HG03060 (cell line): ENCODE data around the gene QDPR.
A peak's percentile ranks its signal among the peaks of the same experiment; 100 is the strongest.
"Not testable (repeated sequence)": the region's sequence is repeated elsewhere in the genome, so short reads cannot be mapped to it uniquely, and the experiment has no call there.

ENCODE experiments used
- ATAC-seq: cut with Tn5 transposase; IDR thresholded peaks from one replicate; pipeline ENCODE4 v1.9.1; 2021; ENCODE audit warnings: low read depth, moderate number of reproducible peaks; ENCODE audit not compliant: unreplicated experiment

The QDPR gene

DNA sequence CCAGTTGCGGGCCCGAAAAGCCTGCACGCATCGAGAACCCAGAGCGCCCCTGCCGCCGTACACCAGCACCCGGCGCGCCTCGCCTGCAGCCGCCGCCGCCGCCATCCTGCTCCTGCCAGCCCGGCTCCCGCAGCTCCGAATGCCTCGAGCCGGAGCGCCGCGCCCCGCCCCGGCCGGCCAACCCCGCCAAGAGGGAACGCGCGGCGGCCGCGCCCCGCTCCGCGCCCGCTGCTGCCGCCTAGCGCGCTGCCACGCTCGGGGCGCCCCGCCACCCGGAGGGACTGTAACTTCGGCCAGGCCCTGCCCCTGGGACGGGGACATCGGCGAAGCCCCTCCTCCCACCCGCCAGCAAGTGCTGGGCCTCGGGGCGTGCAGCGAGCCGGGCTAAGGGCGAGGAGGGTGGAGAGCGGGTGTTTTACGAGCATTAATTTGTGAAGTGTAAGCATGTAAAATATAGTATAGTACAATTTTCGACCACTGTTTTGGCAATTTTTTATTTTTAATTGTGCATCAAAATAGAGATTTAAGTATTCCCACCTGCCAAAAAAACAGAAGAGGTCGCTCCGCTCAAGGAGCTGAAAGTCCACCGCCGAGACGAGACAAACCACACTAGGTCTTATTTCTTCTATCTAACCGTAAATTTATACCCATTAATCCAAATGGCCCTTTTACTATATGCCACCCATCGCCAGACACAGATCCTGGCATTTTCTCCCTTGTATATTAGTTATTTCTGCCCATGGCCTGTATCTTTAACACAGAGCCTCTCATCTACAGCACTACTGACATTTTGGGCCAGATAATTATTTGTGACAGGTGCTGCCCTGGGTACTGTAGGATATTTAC is at the start of gene QDPR:
TSS of gene QDPR (minus strand) at position 141 of the 846 bp plus-strand sequence. CDS start at position 105, 36 bp downstream.
- peak; percentile 85 for ATAC-seq

DNA sequence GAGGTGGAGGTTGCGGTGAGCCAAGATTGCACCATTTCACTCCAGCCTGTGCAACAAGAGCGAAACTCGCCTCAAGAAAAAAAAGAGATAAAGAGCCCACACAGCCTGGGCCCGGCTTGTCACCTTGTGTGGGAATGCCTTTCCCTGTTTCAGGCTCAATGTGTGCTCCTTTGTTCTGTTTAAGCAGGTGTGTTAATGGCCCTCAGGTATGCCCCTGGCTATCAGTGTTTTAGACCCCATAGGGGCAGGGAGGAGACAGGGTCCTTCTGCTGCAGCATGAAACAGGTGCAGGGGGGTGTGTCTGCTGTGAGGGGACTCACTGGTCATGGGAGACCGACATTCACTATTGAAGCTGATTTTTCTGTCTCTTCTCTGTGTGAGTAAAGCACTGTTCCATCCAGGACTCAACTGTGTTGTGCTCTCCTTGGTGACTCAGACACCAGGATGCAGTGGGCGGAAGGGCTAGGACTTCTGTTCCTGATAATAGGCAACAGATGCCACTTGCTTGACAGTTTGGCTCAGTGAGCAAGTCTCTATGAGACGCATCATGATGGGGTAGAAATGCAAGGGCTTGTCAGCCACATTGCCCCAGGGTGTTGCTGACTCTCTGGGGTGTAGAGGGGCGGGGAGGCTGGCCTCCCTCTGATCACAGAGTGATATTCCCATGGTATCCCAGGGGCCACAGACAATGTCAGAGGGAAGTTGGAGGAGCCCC is 49.5 kb upstream of the QDPR start:
- no peak for ATAC-seq

DNA sequence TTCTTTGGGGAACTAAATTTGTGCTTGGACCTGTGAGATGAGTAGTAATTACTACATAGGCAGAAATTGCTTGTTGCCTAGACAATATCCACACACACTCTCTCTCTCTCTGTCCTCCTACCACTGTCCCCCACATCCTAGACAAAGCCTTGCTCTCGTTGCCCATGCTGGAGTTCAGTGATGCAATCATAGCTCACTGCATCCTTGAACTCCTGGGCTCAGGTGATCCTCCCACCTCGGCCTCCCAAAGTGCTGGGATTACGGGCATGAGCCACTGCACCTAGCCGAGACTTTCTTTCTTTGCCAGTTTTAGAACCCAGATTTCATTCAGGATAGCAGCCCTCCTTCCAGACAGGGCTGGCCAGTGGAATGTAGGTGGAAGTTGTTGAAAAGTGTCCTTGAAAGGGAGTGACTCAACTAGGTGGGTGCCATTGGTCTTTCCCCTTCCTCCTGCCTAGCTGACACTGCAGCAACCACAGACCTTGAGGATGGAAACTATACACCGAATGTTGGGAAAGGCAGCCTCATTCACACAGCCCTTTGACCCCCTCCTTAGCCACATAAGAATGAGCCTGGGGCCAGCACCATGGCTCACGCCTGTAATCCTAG is 48.3 kb upstream of the QDPR start:
- ATAC-seq: no peak

DNA sequence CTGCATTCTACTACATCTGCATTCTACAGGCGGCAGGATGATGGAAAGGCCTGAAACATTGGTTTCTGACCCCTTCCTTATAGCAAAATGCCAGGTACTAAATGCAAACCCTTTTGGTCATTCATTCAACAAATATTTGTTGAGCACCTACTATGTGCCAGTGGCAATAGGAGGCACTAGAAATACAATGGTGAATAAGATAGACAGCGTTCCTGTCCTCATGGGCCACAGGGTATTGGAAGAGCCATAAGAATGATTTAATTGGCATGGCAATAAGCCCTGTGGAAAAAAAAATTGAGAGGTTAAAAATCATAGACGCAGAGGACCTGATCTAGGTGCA is 47.8 kb upstream of the QDPR start:
- ATAC-seq: no peak

DNA sequence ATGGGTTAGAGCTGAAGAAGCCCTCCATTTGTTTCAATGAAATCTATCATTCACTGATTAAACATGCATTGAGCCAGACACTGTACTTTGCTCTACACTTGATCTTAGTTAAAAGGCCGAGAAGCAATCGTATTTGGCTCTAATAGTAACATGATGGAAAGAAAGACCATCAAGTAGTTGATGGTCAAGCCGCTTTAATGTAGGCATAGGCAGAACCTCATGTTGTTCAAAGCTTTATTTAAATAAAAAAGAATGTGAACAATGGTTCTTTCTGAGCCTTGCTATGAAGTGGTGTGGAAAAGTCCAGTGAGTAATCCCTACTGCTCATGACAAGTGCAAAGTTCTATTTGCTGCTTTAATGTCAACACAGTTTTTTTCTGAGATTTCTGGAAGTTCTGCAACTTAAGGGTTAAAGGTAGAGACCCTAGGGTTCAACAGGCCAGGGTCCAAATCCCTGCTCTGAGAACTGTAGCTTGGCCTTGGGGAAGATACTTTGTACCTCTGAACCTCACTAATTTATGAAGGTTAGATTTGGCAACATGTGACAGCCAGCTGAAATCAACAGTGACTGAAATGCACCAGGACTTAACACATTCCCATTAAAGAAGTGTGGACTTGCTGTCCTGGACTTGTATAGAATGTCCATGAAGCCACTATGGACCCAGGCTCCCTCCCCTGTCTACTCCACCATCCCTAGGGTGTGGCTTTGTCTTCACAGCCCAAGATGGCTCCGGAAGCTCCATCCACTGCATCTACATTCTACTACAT is 47.2 kb upstream of the QDPR start:
- ATAC-seq: no peak

DNA sequence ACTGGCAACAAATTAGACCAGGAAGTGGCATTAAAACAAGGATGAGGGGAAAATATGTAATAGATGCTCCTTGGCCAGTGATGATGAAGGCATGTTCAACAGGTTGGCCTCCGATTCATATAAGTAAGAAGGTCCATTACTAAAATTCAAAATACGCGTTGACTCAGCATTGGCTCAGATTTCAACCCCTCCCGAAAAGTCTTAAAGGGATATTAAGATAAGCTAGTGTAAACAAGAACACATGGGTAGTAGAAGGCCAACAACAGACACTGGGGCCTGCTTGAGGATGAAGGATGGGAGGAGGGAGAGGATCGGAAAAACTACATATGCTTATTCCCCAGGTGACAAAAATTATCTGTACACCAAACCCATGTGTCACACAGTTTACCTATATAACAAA is 46.0 kb upstream of the QDPR start:
- ATAC-seq: no peak

DNA sequence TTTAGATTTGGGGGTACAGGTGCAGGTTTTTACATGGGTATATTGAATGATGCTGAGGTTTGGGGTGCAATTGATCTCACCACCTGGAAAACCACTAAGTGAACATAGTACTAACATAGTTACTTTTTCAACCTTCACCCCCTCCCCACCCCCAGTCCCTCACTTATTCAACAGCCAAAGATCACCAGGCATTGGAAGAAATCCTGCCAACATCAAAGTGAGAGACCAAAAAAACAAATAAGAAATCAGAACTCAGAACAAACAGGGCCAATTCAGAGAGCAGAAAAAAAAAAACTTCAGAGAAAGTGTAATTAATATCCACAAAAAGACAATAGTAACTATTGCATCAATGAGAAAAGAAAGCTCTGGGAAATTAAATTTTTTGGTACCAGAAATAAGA is 44.6 kb upstream of the QDPR start:
- ATAC-seq: no peak

DNA sequence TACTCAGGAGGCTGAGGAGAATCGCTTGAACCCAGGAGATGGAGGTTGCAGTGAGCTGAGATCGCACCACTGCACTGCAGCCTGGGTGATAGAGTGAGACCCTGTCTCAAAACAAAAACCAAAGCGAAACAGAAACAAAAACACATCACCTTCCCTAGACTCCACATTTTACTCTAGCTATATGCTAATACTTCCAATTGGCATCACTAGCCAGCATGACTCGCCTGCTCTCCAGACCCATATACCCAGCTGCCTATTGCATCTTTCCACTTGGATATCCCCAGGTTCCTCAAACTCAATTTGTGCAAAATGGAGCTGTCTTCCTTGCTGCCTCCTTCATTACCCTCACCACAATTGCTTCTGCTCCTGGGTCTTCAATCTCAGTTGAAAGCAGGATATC is 42.7 kb upstream of the QDPR start:
- ATAC-seq: no peak

DNA sequence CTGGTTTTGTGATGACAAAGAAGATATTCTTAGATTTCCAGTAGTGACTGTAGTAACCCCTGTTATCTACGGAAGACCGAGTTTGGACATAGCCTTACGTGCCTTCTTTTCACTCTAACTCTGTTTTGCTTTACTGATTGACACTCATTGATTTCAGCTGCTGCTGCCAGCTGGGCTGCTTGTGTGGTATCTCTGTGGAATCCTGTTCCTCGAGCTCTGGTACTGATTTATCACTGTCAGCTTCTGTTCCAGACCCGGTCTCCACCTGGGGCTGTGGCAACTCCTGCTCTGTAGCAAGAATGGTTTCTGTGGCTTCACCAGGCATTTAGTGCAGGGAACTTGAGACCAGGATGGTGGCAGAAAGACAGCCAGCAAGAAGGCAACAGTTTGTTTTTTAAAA is 40.5 kb upstream of the QDPR start:
- no peak for ATAC-seq

DNA sequence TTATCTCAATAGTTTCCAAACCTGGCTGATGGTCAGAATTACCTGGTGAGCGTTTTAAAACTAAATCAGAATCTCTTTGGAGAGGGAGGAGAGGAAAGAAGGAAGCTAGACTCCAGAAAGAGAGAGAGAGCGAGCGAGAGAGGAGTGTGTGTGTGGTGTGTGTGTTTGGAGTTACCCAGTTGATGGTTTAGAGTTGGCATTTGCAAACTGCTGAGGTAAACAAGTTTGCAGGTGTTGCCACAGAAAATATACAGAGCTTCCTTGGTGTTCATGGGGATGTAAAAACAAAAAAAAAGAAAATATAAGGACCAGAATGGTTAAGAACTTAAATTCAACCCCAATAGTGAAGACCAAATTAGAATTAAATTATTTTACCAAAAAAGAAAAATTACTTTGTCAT is 38.7 kb upstream of the QDPR start:
- no peak for ATAC-seq

DNA sequence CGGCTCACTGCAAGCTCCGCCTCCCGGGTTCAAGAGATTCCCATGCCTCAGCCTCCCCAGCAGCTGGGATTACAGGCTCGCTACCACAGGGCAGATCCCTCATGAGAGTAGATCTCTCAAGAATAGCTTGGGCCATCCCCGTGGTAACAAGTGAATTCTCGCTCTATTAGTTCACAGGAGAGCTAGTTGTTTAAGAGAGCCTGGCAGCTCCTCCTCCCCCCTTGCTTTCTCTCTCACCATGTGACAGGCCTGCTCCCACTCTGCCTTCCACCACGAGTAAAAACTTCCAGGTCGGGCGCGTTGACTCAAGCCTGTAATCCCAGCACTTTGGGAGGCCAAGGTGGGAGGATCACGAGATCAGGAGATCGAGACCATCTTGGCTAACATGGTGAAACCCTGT is 34.8 kb upstream of the QDPR start:
- no peak for ATAC-seq

DNA sequence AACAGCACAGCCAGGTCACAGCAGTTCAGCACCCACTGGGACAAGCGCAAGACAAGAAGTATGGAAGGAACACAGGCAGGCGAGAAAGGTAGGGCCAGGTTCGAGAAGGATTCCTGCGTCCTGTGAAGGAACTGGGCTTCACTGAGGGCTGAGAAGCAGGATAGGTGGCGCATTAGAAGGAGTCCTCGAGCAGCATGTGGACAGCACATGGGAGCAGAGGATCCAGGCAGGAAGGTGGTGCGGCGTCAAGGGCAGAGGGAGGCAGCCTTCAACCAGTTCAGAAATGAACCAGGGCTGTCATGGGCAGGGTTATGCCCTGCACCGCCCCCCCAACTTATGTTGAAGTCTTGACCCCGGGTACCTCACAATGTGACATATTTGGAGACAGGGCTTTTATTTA is 34.3 kb upstream of the QDPR start:
- ATAC-seq: no peak

DNA sequence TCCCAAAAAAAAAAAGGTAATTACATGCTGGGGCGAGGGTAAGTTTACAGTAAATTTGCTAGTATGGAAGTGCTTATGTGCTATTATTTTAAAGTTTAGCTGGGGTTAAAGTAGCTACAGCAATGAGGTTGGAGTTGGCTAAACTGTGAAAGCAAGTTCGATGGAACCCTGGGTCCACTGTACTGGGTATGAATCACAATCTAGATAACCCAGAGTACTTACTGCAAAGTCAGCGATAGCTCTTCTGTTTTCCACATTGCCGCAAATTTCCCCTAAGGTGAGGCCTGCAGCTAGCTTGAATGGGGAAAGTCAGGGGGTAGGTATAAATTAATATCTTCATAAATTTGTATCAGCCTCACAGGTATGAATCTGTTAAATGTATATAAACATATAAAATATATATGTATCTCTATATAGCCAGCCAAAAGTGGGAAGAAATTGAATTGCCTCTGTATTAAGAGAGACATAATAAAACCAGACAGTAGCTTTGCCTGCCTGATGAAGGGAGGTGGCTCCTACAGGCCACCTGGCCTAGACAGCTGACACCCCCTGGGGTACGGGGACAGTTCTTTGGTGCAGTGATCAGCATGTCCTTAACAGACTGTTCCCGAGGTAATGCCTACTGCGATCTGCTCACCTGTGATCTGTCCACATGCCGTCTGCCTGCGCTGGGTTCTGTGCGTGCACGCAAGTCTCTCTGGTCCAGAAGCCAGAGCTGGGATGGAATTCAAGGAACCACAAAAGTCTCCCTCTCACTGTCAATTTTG is 33.7 kb upstream of the QDPR start:
- no peak for ATAC-seq

DNA sequence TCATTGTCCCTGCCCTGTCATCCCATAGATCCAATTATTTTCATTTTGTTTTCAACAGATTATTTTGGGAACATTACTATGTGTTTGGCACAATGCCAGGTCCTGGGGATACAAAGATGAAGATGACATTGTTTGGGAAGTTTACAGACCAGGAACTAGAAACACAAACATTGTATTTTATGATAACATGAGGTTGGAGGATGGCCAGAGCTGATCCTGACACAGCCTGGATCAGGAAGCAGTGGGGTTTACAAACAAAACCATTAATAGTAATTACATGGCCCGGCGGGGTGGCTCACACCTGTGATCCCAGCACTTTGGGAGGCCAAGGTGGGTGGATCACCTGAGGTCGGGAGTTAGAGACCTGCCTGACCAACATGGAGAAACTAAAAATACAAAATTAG is 32.9 kb upstream of the QDPR start:
- ATAC-seq: no peak

DNA sequence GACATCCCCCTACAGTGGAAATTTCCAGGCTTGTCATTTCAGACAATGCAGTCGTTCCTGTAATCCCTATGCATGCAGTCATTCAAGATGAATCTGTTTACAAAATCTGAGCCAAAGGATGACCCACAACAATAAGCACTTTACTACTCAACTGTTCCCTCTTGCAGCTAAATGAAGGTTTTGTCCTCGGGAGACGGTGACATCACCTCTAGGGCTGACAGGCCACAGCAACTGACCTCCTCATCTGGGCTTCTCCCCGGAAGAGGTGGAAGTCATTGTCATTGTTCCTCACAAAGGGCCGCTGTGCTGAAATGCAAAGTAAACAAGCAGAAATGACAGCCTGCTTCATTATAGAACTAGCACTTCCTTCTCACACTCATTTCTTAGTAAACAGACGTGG is 32.3 kb upstream of the QDPR start:
- ATAC-seq: no peak

DNA sequence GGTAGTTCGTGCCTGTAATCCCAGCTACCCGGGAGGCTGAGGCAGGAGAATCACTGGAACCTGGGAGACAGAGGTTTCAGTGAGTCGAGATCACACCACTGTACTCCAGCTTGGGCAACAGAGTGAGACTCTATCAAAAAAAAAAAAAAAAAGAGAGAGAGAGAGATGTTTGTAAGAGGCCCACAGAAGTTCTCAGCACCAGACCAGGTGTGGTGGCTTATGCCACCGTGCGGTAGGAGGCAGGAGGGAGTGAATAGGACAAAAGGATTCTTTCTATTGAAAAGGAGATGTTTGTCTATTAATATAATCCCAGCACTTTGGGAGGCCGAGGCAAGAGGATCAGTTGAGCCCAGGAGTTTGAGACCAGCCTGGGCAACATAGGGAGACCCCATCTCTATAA is 25.2 kb upstream of the QDPR start:
- not testable (repeated sequence) for ATAC-seq

DNA sequence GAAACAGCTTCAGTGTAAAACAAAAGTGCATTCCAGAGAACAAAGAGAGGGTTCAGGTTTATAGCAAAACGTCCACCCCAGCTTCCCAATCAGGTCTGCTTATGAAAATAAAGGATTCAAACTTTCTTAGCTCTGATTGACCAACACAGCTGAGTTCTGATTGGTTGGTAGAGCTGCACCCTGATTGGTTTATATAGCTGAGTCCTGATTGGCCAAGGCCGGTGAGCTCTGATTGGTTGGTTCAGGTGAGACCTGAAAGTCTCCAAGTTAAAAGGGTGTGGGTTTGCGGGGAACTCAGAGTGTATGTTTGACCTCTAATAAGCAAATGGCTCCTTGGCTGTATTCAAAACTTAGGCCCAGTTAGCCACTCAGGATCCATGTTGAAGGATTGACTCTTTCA is 24.0 kb upstream of the QDPR start:
- ATAC-seq: no peak

DNA sequence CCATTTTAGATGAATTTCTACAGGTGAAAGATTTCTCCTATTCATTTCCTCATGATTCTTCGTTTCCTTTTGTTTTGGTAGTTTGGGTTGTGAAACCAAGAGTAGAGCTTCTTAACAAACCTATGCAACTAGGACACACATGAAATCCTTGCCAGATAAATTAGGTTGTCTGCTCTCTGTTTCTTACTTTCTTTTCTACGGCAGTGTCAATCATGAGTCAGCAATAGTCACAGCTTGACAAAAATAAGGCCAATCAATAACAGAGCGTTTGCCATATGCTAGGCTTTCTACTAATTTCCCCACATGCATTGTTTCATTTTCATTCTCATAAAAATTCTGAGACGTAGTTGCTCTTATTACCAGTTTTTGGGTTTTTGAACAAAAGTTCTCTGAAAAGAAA is 23.4 kb upstream of the QDPR start:
- no peak for ATAC-seq

DNA sequence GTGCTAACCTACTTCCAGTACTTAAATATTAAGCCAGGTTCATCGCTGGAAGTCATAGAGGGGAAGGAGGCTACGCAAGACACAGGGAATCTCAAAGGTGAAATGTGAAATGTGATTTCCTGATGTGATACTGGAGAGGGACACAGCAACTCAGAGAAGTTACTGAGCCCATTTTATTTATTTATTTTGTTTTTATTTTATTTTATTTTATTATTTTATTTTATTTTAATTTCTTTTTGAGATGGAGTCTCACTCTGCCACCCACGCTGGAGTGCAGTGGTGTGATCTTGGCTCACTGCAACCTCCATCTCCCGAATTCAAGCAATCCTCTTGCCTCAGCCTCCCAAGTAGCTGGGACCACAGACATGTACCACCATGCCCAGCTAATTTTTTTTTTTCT is 22.8 kb upstream of the QDPR start:
- no peak for ATAC-seq

DNA sequence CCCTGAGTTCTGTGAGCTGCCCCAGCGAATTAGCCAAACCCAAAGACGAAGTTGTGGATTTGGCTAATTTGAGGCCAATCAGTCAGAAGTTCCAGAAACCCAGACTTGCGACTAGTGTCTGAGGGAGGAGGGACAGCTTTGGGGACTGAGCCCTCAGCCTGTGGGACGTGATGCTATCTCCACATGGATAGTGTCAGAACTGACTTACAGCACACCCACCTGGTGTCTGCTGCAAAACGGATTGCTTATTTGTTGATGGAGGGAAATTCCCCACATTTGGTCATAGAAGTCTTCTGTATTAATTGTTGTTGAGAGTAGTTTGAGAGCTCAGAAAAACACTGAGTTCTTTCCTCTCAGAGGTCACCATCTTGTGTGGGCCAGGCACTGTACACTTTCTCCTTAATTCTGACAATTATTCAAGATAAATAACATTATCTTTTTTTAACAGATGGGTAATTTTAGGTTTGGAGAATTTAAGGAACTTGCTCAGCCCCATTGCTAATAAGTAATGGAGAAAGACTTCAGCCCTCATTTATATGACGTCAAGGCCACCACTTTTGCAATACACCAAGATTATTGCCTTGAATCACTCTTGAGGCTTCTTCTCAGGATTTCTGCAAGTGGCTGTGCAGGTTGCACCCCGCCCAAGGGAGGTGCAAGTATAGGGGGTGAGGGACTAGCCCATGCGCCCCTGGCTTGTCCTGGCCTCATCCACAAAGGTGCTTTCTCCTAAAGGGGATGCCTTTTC is 19.8 kb upstream of the QDPR start:
- ATAC-seq: no peak
